ENCODE measurements around the gene UCP2.

The UCP2 gene

GRCh38 chr11:73969091-73969490 lies 13.6 kb downstream of the UCP2 start:
- no peak for DNase-seq

GRCh38 chr11:73968356-73968966 lies 14.2 kb downstream of the UCP2 start:
- no peak for DNase-seq

- no peak for DNase-seq
Observed at GRCh38 chr11:73965764-73966121, 16.9 kb downstream of the UCP2 start.

- no peak for DNase-seq
Observed at GRCh38 chr11:73965076-73965763, 17.4 kb downstream of the UCP2 start.

GRCh38 chr11:73963861-73964260 lies 18.8 kb downstream of the UCP2 start:
- no peak for DNase-seq

- no peak for DNase-seq
Observed at GRCh38 chr11:73962101-73962705, 20.4 kb downstream of the UCP2 start.

- DNase-seq = no peak
Observed at GRCh38 chr11:73961321-73961720, 21.3 kb downstream of the UCP2 start.

- DNase-seq = no peak
Observed at GRCh38 chr11:73958521-73959141, 24.0 kb downstream of the UCP2 start.

- no peak for DNase-seq
Observed at GRCh38 chr11:73957654-73958361, 24.8 kb downstream of the UCP2 start.

- DNase-seq = no peak
Observed at GRCh38 chr11:73956876-73957653, 25.6 kb downstream of the UCP2 start.

GRCh38 chr11:73951797-73952196 lies 30.8 kb downstream of the UCP2 start:
- no peak for DNase-seq

GRCh38 chr11:73950869-73951710 lies 31.6 kb downstream of the UCP2 start, which contains the start of gene DNAJB13:
Gene DNAJB13 (plus strand): TSS chr11:73951026. CDS start chr11:73951070, 44 bp downstream.
- DNase-seq = peak in 1 of 6 experiments; percentile 5

GRCh38 chr11:73949912-73950311 lies 32.7 kb downstream of the UCP2 start:
- no peak for DNase-seq

- no peak for DNase-seq
Observed at GRCh38 chr11:73949246-73949645, 33.4 kb downstream of the UCP2 start.

- no peak for DNase-seq
Observed at GRCh38 chr11:73946798-73947458, 35.7 kb downstream of the UCP2 start.

- DNase-seq = no peak
Observed at GRCh38 chr11:73945396-73945795, 37.2 kb downstream of the UCP2 start.

- no peak for DNase-seq
Observed at GRCh38 chr11:73944901-73945300, 37.7 kb downstream of the UCP2 start.

- no peak for DNase-seq
Observed at GRCh38 chr11:73944085-73944484, 38.6 kb downstream of the UCP2 start.

- DNase-seq = no peak
Observed at GRCh38 chr11:73942010-73942409, 40.6 kb downstream of the UCP2 start.

- DNase-seq = no peak
Observed at GRCh38 chr11:73940801-73941570, 41.7 kb downstream of the UCP2 start.

Measured in stimulated activated naive CD4-positive, alpha-beta T cell (primary cell).